Central memory CD4-positive, alpha-beta T cell (primary cell): ENCODE measurements around the gene KCNK3.
"Not testable (repeated sequence)": the region's sequence is repeated elsewhere in the genome, so short reads cannot be mapped to it uniquely, and the experiment has no call there.

Experiments used
- DNase-seq: peaks from one replicate; pipeline ENCODE4 v3.0.0; 2022

The KCNK3 gene

DNA sequence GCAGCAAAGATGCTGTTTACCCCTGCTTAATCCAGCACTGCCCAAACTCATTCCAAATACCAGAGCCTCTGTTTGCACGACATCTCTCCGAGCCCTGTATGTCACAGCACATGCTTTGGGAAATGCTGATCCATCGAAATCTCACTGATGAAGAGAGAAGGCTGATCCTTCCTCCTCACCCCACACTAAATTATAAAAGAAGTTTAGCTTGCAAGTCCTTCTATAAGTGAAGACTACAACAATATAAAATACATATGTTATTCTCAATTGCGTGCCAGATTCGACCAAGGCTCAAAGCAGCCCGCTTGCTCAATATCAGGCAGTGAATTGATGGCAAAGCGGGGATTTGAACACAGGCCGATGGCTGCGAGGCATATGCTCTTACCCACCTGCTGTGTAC lies 40.9 kb downstream of the KCNK3 start:
- no peak for DNase-seq

- DNase-seq, result no peak
These were observed 42.6 kb downstream of the KCNK3 start for GRCh38 chr2:26735097-26735496.

DNA sequence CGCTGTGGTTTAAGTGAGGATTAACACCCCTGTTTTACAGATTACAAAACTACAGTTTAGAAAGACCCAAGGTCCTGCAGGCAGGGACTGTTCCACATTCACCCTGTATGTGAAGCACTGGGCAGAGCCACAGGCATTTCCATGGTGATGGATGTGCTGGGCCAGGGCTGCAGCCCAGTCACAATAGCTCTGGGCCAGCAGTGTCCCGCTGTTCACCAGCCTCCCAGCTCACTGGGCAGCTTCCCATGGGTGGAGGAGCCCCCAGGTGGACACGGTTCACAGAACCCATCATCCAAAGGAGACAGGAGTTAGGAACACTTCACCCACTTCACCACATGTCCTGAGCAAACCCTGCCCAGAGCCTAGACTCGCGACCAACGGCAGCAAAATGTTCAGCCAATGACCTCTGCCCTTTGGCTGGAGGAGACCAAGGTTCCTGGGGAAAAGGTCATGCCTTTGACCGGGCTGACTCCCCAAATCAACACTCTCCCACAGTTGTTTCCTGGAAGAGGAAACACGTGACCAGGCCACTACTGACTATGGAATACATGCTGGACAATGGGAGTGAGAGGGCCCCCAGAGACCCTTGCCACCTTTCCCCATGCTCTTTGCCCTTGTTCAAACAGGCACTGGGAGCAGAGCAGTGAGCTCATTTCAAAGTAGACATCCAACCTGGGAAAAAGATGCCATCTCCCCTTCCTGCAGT lies 43.5 kb downstream of the KCNK3 start:
- DNase-seq, result no peak

DNA sequence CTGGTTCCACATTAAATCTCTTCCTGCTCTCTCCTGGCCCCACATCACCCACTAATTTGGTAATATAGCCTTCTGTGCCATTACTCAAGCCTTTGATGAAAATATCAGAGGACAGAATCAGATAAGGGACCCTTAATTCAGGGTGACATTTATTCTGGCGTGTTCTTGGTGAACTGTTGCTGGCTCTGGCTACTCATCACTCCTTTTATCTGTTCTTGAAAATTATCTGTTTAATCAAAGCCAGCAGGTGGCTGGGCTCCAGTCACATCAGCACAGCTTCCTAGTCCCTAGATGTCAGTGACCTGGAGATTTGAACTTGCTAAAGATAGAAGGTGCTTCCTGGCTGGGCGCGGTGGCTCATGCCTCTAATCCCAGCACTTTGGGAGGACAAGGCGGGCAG lies 44.7 kb downstream of the KCNK3 start:
- no peak for DNase-seq

DNA sequence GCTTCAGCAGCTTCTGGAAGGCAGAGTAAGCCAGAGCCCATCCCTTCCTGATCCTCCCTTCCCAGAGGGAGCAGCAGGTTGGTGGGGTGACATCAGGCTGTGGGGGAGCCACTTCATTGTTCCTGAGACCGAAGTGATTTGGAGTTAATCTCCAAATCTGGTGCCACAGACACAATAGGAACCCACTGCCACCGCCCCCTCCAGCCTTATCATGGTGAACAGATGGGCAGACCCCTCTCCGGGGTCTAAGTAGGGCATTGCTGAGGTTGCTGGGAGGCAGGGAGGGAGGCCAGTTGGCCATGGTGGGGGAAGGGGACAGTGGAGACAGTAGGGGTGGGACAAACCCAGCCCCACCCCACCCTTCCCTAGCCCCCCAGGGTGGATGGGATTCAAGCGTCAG lies 46.0 kb downstream of the KCNK3 start:
- DNase-seq, result no peak

GRCh38 chr2:26739514-26739913 lies 47.0 kb downstream of the KCNK3 start:
- no peak for DNase-seq

GRCh38 chr2:26740346-26740745 lies 47.8 kb downstream of the KCNK3 start:
- no peak for DNase-seq

DNA sequence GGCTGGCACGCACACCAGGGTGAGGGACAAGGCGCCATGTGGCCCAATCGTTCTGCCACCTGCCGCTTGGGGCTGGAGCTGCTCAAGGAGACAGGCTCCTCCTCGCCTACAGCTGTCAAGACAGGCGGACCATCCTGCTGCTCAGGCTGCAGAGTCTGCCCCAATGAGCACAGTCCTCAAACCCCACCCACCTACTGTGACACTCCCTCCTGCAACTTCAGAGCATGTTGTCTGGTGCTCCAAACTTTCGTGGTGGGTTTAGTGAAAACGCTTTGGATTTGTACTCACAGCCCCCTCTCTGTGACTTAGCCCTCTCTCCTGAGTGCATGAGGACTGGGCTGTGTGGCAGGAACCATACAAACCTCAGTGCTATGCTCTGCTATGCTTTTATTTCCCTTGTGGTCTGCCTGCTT lies 48.4 kb downstream of the KCNK3 start:
- no peak for DNase-seq

DNA sequence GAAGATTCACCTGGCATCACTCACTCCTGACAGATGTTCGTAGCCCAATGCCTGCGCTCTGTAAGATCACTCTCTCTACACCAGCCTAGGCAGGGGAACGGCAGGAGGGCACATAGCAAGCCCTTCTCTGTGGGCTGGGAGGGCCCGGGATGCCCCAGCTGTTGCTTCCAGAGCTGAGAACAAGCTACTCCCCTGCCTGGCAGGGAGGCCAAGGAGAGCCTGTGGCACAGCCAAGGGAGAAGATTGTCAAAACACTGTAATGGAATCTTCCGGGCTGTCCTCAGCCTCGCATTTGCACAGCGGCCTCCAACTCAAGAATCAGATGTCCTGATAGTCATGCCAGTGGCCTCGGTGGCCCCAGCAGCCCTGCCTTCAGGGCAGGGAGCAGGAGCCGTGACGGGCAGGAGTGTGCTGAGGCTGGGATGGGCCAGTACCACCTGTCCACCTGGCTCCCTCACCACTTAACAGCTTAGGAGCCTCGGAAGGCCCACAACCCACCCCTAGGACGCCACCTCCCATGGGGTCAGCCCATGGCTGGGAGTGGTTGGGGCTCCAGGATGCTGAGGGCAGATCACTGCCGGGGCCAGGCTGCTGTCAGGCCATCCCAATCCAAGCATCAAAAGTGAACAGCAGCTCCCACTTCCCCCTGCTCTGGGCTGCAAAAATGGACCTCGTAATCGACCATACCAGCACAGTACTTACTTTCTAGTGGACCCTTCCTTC lies 49.7 kb downstream of the KCNK3 start:
- DNase-seq, result no peak

DNA sequence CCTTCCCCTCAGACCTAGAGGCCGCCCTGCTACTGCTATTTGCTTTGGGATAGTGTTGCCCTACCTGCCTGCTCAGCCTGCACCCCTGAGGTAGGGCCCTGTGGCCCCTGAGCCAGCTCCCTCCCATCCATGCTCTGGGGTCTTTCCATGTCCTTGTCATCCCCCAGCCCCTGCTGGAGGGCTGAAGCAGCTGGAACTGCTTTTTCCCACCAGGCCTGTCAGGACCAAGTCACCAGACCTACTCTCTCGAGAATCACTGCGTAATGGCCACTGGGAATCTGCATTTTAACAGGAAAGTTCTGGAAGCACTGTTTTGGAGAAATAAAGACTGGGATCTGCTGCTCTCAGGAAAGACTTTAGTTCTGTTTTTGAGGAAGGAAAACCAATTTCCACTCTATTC lies 51.3 kb downstream of the KCNK3 start:
- no peak for DNase-seq

GRCh38 chr2:26744953-26745352 lies 52.4 kb downstream of the KCNK3 start:
- DNase-seq, result no peak

GRCh38 chr2:26745609-26746327 lies 53.2 kb downstream of the KCNK3 start:
- peak; percentile 48 for DNase-seq

DNA sequence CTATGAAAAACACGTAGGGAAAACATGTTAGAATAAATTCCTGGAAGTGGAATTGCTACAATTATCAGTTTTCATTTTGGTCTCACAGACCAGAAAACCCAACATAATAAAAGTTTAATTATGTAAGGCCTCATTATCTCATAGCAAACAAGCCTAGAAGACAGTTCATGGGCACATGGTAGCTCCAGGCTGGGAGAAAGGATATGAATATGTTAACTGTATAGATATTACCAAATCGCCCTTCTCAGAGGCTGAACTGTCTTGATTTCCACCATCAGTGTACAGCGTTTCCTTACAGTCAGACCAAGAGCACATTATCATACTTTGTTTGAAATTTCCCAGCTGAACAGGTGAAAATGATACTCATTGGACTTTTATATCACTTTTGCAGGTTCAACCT lies 54.4 kb downstream of the KCNK3 start:
- no peak for DNase-seq

DNA sequence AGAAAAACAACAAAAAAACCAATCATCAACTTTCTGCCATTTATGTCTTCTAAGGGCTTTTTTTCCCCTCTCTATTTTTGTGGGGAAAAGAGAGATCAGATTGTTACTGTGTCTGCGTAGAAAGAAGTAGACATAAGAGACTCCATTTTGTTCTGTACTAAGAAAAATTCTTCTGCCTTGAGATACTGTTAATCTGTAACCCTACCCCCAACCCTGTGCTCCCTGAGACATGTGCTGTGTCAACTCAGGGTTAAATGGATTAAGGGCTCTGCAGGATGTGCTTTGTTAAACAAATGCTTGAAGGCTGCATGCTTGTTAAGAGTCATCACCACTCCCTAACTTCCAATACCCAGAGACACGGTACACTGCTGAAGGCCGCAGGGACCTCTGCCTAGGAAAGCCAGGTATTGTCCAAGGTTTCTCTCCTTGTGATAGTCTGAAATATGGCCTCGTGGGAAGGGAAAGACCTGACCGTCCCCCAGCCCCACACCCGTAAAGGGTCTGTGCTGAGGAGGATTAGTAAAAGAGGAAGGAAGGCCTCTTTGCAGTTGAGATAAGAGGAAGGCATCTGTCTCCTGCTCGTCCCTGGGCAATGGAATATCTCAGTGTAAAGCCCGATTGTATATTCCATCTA lies 57.4 kb downstream of the KCNK3 start:
- not testable (repeated sequence) for DNase-seq

GRCh38 chr2:26750467-26750866 lies 57.9 kb downstream of the KCNK3 start:
- not testable (repeated sequence) for DNase-seq

- no peak for DNase-seq
These were observed 60.1 kb downstream of the KCNK3 start for GRCh38 chr2:26752656-26753055.

GRCh38 chr2:26754539-26754938 lies 62.0 kb downstream of the KCNK3 start:
- DNase-seq, result no peak

DNA sequence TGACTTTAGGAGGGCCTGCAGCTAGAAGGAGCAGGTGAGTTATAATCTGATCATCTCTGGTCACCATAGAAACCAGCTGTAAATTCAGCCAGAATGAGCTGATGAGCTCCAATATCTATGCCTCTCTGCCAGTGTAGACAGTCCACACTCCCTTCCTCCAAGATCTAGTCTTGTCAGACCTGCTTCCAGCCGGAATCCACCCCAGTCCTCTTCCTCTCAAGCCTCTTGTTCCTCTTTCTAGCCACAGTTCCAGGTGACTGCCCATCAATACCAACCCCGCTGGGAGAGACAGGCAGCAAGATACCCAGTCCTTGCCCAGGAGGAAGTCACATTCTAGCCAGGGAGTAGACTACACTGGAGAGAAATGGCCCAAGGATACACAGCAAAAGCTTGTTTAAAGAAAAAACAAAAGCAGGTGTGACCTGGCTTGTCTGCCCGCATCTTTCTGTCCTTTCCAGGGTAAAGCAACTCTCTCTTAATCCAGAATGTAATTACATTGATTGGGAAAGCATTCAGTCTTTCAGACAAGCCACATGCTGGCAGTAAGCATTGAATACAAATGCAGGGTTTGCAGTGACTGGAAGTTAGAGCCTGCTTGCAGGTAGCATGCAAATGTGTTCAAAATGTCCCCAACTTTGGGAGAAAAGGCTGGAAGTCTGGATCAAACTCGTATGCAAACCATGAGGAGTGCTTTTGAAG lies 62.6 kb downstream of the KCNK3 start:
- no peak for DNase-seq

DNA sequence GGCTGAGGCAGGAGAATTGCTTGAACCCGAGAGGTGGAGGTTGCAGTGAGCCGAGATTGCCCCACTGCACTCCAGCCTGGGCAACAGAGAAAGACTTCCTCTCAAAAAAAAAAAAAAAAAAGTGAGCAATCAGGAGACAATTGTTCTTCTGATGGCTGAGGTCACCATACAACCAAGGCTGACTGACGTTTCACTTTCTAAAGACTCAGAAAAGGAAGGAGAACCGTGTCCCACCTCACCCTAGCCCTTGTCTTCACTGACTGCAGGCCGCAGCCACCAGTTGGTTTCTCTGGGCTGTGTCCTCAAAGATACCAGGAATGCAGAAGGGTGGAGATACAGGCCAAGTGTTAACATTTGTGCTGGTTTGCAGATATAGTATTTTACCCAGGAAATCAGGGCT lies 63.8 kb downstream of the KCNK3 start:
- no peak for DNase-seq

- DNase-seq, result no peak
These were observed 65.6 kb downstream of the KCNK3 start for GRCh38 chr2:26757873-26758789.

DNA sequence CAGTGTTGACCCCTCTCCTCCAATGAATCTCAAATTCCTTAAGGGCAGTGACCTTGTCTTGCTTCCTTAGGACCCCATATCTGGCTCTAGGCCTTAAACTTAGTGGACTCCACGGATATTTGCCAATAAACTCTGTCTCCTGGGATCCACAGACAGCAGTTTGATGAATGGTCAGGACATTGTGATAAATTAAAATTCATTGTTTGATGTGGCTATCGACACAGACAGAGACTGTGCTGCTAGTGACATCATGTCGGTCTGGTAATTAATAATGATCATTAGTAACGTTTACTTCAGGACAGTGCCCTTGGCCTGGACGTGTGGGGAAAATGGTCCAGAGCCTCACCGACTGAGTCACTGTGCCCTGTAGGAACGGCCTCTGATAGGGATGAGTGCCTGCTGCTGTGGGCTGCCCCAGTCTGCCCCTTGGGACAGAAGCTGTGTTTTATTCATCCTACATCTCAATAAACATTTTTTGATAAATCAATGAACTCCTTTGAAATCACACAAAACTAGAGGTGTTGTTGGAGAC lies 66.3 kb downstream of the KCNK3 start:
- DNase-seq, result no peak
